Vagina (tissue), 2 donors: ENCODE results near the gene PLK5. TPM values are rescaled to one million over a fixed set of nuclear protein-coding genes. Genes with fewer than 3 reads are reported as not detected.

Experiments used
- DNase-seq, 2 donors: peaks; one replicate each; pipeline ENCODE4 v3.0.0-alpha.2; 2017; ENCODE audit errors: extremely low spot score in 2 of 2
- H3K27ac ChIP-seq: fragments of 200-600 bp; sonication (generic); one replicate; pipeline ENCODE4 v1.5.1; 2019
- H3K27me3 ChIP-seq: fragments of 200-600 bp; sonication (generic); one replicate; pipeline ENCODE4 v1.5.1; 2019
- H3K36me3 ChIP-seq, 2 donors: fragments of 200-600 bp; sonication (generic); one replicate each; pipeline ENCODE4 v1.5.1; 2017 to 2019
- H3K4me1 ChIP-seq: fragments of 200-600 bp; sonication (generic); one replicate; pipeline ENCODE4 v1.5.1; 2019
- H3K4me3 ChIP-seq, 2 donors: fragments of 200-600 bp; sonication (generic); 1 replicate in 1 of 2; 2 replicates in 1 of 2; pipeline ENCODE4 v1.5.1; 2016 to 2019
- H3K9me3 ChIP-seq: fragments of 200-600 bp; sonication (generic); one replicate; pipeline ENCODE4 v1.5.1; 2019
- POLR2A ChIP-seq, 2 donors: fragments of 450-650 bp; IDR thresholded peaks; one replicate each; pipeline ENCODE4 v1.6.1; 2017; ENCODE audit warnings: antibody characterized with exemption in 2 of 2, mild to moderate bottlenecking in 2 of 2, moderate library complexity in 2 of 2
- POLR2AphosphoS5 ChIP-seq, 2 donors: sonication (generic); formaldehyde crosslinking; IDR thresholded peaks; one replicate each; pipeline ENCODE4 v1.9.0; 2017; ENCODE audit warnings: antibody characterized with exemption in 2 of 2, mild to moderate bottlenecking in 2 of 2, low read depth in 1 of 2; ENCODE audit not compliant: insufficient read depth in 1 of 2
- intact Hi-C: fragments of 100-400 bp; cut with DNase I; formaldehyde crosslinking; loops from one replicate; pipeline ENCODE4 v1.15.1; 2023
- total RNA-seq: library from RNA; depleted of rRNA; stranded (reverse); fragments of >200 nt; gene quantifications from one replicate; pipeline ENCODE4 v1.2.3, GENCODE V29; 2016
- TF ChIP-seq, protein P1 (sequence below), 3 experiments: fragments of 450-650 bp in 2 of 3; fragments of 200-600 bp in 1 of 3; sonication (generic) in 1 of 3; IDR thresholded peaks; one replicate each; pipeline ENCODE4 v1.5.1; 2017 to 2019; ENCODE audit warnings: antibody characterized with exemption in 3 of 3, mild to moderate bottlenecking in 2 of 3, moderate library complexity in 2 of 3

The PLK5 gene
- total RNA-seq, 1 donor from 2014 or later = 0.49 TPM

DNA sequence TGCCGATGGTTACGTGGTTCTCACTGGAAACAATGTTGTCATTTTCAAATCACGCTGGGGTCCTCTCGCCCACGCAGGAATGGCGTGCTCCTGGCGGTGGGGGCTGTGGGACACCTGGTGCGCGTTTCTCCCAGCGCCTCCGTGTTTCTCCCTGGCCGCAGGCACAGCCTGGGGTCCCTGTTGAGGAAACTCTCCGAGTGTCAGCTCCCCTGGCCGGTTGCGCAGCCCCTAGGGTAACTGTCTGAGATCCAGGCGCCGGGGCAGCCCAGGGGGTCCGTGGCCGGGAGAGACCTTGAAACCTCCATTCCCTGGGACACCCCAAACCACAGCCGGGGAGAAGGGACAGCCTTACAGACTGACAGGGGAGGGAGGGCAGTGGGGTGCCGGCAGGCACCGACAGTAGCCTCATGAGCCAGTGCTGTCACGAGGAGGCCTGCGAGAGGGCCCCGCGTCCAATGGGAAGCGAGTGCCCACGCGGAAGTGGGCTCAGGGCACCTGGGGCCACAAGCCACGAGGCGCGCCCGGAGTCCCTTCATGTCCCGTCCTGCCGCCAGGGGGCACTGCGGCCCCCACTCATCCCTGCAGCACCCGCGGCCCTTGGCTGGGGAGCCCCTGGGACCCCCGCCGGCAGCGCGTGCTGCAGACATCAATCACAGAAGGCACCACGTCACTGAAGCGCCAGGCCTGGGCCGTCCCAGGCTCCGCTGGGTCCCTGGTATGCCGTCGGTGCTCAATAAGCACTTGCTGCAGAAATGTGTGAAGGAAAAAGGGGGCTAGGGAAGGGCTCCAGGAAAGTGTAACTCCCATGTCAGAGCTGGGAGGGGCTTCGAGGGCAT, 20.6 kb upstream of the PLK5 start:
- Histone ChIP-seq H3K27ac (no peak overlapping the region), H3K36me3 (no peaks in the 10 kb centered on the region), H3K9me3 (no peaks in the 10 kb centered on the region), H3K4me1 (peaks cover 33% of the 10 kb centered on the region), H3K4me3 (peak overlapping the region; percentile 7 to 24), H3K27me3 (no peaks in the 10 kb centered on the region)
- TF ChIP-seq POLR2AphosphoS5 (IDR thresholded peaks at IDR 0.05; ENCODE audit: insufficient read depth in 1 of 2, low read depth in 1 of 2) = peak in 1 of 2 donors; percentile 48
- TF ChIP-seq, protein P1, sequence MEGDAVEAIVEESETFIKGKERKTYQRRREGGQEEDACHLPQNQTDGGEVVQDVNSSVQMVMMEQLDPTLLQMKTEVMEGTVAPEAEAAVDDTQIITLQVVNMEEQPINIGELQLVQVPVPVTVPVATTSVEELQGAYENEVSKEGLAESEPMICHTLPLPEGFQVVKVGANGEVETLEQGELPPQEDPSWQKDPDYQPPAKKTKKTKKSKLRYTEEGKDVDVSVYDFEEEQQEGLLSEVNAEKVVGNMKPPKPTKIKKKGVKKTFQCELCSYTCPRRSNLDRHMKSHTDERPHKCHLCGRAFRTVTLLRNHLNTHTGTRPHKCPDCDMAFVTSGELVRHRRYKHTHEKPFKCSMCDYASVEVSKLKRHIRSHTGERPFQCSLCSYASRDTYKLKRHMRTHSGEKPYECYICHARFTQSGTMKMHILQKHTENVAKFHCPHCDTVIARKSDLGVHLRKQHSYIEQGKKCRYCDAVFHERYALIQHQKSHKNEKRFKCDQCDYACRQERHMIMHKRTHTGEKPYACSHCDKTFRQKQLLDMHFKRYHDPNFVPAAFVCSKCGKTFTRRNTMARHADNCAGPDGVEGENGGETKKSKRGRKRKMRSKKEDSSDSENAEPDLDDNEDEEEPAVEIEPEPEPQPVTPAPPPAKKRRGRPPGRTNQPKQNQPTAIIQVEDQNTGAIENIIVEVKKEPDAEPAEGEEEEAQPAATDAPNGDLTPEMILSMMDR (IDR thresholded peaks at IDR 0.05) = peak; percentile 5 to 80 (median 61)
- TF ChIP-seq POLR2A (IDR thresholded peaks at IDR 0.05) = no peak
- DNase-seq = no peak
- intact Hi-C loops = no loop called here

DNA sequence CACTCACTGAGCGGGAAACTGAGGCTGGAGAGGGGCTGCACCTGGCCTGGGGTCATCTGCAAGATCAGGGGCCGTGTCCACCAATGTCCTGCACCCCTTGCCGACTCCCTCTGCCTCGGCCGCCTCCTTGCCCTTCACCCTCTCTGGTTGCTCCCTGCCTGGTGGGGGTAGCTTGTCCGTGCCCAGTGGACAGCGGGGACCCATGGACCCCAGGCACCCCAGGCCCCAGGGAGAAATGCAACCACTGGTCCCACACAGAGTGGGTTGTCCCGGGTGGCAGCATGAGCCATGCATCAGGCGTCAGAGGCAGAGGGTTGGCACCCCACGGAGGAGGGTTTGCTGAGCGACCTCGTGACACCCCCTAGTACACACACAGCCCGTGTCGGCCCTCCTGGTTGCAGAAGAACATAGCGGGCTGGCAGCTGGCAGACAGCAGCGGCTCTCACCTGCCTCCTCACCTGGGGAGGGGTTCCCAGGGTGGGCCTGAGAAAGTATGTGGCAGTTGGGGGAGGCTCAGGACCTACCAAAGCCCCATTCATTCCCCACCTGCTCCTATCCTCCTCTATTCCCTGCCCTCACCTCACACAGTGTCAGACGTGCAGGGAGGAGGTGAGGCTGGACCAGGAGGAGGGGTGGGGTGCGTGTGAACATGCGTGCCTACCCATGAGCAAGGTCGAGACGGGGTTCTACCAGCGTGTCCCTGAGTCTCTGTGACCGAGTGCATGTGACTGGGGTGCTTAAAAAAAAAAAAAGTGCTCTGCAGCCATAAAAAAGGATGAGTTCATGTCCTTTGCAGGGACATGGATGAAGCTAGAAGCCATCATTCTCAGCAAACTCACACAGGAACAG, 19.7 kb upstream of the PLK5 start:
- no peaks in the 10 kb centered on the region for H3K36me3 ChIP-seq
- no peak overlapping the region for H3K27ac ChIP-seq
- peaks cover 37% of the 10 kb centered on the region for H3K4me1 ChIP-seq
- intact Hi-C loops = no loop called here
- TF ChIP-seq POLR2A (IDR thresholded peaks at IDR 0.05) = no peak
- no peak for TF ChIP-seq POLR2AphosphoS5 (IDR thresholded peaks at IDR 0.05; ENCODE audit: insufficient read depth in 1 of 2, low read depth in 1 of 2)
- TF ChIP-seq, protein P1 (IDR thresholded peaks at IDR 0.05) = no peak
- no peak for DNase-seq
- H3K9me3 ChIP-seq = no peaks in the 10 kb centered on the region
- H3K4me3 ChIP-seq = peak overlapping the region in 1 of 2 donors; percentile 7
- no peaks in the 10 kb centered on the region for H3K27me3 ChIP-seq

DNA sequence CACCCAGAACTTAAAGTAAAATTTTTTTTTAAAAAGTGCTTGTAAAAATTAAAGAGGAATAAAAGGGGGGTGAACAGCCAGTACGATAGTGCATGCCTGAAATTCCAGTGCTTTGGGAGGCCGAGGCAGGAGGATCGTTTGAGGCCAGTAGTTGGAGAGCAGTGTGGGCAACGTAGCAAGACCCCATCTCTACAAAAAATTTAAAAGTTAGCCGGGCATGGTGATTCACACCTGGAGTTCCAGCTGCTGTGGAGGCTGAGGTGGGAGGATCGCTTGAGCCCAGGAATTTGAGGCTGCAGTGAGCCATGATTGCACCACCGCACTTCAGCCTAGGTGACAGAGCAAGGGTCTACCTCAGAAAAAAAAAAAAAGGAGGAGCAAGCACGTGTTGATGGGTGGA, 18.9 kb upstream of the PLK5 start:
- intact Hi-C loops = no loop called here
- TF ChIP-seq POLR2A (IDR thresholded peaks at IDR 0.05) = no peak
- TF ChIP-seq, protein P1 (IDR thresholded peaks at IDR 0.05) = no peak
- no peak for TF ChIP-seq POLR2AphosphoS5 (IDR thresholded peaks at IDR 0.05; ENCODE audit: insufficient read depth in 1 of 2, low read depth in 1 of 2)
- peaks cover 42% of the 10 kb centered on the region for H3K4me1 ChIP-seq
- no peaks in the 10 kb centered on the region for H3K27me3 ChIP-seq
- no peak for DNase-seq
- H3K27ac ChIP-seq = no peak overlapping the region
- H3K4me3 ChIP-seq = no peak overlapping the region
- no peaks in the 10 kb centered on the region for H3K9me3 ChIP-seq
- no peaks in the 10 kb centered on the region for H3K36me3 ChIP-seq

DNA sequence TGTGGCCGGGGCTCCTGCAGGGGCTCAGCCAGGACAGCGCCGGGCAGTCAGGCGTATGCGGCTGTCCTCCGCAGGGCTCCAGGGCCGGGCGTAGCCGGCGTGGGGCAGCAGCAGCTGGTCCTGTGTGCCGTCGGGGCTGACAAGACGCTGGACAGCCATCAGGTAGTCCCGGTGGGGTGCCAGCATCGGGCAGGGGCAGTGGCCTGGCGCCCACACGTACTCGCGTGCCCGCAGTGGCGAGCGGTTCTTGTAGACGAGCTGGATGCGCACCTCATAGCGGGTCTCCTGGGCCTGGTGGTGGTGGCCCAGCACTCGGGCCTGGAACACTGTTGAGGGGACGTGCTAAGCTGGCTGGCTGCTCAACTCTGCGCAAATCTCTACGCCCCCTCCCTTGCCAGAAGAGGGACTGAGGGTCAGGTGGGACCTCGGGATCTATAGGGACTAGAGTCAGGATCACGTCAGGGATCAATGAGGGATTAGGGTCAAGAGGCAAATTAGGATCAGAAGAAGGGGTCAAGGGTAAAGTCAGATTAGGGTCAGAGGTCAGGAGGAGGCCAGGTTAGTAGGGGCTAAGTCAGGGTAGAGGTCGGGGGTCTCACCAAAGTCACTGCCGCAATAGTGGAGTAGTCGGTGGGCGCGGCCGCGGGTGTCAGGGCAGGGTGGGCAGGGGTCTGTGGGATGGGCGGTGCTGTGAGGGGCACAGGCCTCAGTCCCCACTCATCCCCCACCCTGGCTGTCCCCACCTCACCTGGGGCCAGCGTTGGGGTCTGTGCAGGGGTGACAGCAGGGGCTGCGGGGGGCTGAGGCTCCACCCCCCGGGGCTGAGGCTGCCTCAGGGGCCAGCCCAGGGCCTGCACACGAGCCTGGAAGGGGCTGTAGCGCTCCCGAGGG, 17.6 kb upstream of the PLK5 start:
- Histone ChIP-seq H3K27ac (peak overlapping the region; percentile 87), H3K27me3 (no peaks in the 10 kb centered on the region), H3K9me3 (no peaks in the 10 kb centered on the region), H3K36me3 (no peaks in the 10 kb centered on the region), H3K4me3 (no peak overlapping the region), H3K4me1 (peaks cover 51% of the 10 kb centered on the region)
- TF ChIP-seq POLR2AphosphoS5 (IDR thresholded peaks at IDR 0.05; ENCODE audit: insufficient read depth in 1 of 2, low read depth in 1 of 2) = no peak
- TF ChIP-seq POLR2A (IDR thresholded peaks at IDR 0.05) = no peak
- TF ChIP-seq, protein P1 (IDR thresholded peaks at IDR 0.05) = no peak
- intact Hi-C loops = no loop called here
- no peak for DNase-seq
